NCI-H146 treated with DMSO at 0.1 percent for 48 hours (cell line): ENCODE measurements around the gene FIBP.
A peak's percentile ranks its signal among the peaks of the same experiment; 100 is the strongest.

Experiments used
- DNase-seq: peaks from one replicate; lab custom pipeline; 2025; ENCODE audit not compliant: unreplicated experiment; lab: John Stamatoyannopoulos, UW

The FIBP gene

GRCh38 chr11:65888163-65888814 is at the start of gene FIBP:
Gene FIBP (minus strand): TSS chr11:65888471. CDS start chr11:65888418, 53 bp downstream.
- DNase-seq: peak; percentile 81

- no peak for DNase-seq
Observed at GRCh38 chr11:65937766-65938165, 49.5 kb upstream of the FIBP start.

GRCh38 chr11:65934014-65934413 is 45.7 kb upstream of the FIBP start:
- no peak for DNase-seq

DNA sequence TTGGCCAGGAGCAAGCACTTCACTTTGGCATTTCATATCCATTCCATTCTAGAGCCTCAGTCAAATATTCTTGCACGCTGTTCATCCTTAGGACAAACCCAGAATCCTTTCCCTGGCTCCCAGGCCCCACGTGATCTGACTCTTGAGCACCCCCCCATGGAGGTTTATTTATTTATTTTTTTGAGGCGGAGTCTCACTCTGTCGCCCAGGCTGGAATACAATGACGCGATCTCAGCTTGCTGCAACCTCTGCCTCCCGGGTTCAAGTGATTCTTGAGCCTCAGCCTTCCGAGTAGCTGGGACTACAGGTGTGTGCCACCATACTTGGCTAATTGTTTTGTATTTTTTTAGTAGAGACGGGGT is 44.3 kb upstream of the FIBP start:
- DNase-seq: peak; percentile 11

GRCh38 chr11:65931773-65932557 is 43.7 kb upstream of the FIBP start:
- no peak for DNase-seq

- DNase-seq: no peak
Observed at GRCh38 chr11:65928667-65929066, 40.4 kb upstream of the FIBP start.

DNA sequence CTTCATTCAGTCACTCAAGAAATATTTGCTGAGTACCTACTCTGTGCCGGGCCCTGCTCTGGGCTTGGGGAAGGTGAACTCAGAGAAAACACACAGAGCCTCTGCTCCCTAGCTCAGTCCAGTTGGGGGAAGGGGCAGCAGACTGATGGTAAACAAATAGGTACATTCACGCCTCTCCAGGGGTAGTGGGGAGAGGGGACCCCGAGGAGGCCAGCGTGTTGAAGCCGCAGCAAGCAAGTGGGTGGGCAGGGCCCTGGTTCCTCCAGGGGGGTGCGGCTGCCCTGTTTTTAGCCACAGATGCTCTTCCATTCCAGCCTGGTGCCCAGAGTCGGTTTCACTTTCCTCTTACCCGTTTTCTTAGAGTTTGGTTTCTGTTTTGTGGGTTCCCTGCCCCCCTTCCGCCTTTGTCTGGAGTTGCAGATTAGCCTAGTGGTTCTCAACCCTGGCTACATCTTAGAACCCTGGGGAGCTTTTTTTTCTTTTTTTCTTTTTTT is 39.7 kb upstream of the FIBP start:
- DNase-seq: no peak

DNA sequence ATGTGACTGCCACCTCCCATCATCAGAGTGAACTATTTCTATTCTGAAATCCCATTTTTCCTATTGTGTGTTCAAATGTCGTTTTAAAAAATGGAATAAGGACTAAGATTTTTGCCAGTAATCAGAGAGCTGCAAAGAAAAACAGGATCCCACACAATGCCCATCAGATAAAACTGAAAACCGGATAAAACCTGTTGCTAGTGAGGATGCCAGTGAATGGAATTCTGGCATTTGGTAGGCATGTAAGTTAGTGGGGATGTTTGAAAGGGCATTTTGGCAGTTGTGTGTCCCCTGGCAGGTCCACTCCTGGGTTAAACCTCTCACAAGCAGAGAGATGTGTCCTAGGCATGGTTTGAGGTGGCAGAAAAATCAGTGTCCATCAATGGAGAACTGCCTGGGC is 37.1 kb upstream of the FIBP start:
- DNase-seq: no peak

DNA sequence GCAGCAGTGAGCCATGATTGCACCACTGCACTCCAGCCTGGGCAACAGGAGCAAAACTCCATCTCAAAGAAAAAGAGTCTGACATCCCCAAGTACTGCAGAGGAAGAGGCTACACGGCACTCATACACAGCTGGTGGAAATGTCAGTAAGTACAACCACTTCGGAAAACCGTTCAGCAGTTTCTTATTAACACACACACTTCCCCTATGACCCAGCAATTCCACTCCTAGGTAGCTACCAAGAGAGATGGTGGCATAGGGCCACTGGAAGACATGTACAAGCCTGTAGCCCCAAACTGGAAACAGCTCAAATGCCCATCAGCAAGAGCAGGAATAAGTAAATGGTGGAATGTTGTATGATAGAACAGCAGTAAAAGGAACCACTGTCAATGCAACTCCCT is 34.3 kb upstream of the FIBP start:
- no peak for DNase-seq

GRCh38 chr11:65921876-65922275 is 33.6 kb upstream of the FIBP start:
- no peak for DNase-seq

DNA sequence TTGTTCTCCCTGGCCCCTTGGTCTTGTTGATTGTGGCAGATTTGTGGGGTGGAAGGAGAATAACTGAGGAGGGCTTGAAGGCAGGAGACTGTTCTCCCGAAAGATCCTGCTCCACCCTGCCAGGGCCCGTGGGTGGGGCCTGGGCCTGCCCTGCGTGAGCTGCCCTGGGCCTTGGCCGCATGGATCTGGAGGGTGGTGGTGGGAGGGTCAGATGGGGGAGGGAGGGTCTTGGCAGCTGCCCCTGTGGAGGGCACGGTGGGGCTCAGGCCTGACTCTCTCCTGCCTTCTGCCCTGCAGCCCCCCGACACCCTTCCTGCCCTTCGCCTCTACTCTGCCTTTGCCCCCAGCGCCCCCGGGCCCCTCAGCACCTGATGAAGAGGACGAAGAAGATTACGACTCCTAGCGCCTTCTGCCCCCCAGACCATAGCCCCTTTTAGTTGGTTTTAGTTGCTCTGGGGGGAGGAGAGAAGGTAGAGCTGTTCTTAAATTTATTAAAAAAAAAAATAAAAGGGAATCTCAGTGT is 32.8 kb upstream of the FIBP start:
- DNase-seq: no peak

GRCh38 chr11:65920372-65920802 is 32.1 kb upstream of the FIBP start:
- no peak for DNase-seq

DNA sequence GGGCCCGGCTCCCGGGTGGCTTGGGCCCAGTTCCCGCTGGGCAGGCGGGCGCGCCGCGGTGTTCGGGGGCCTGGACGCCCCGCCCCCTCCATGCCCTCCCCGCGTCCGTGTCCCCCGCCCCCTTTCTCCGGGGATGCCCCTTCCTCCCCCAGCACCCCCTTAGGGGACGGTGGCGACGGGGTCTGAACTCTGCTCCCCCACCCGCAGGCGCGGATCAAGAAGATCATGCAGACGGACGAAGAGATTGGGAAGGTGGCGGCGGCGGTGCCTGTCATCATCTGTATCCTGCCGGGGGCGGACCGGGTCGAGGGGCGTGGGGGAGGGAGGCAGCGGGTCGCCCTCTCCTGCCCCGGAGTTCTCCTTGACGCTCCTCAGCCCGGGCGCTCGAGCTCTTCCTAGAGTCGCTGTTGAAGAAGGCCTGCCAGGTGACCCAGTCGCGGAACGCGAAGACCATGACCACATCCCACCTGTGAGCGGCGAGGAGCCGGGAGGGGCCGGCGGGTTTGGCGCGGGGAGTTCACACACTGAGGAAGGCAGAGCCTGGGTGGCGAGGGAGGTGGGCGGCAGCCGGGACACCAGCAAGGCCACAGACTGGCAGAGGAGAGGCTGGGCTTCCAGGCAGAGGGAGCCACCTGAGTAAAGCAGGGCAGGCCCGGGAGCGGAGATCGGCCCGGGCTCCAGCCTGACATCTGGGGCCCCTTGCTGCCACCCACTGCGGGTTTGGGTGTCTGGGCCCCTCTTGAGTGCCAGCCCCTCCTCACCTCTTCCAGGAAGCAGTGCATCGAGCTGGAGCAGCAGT is 31.5 kb upstream of the FIBP start:
- no peak for DNase-seq

GRCh38 chr11:65919141-65919572 is 30.9 kb upstream of the FIBP start, which contains the start of gene DRAP1:
Gene DRAP1 (plus strand): TSS chr11:65919426. CDS start chr11:65919502, 76 bp downstream.
- peak; percentile 92 for DNase-seq

GRCh38 chr11:65918211-65919140 is 30.2 kb upstream of the FIBP start, which contains the start of gene C11orf68:
Gene C11orf68 (minus strand): TSS chr11:65919062. CDS start chr11:65919031, 31 bp downstream.
- peak; percentile 23 for DNase-seq

GRCh38 chr11:65917434-65918210 is 29.4 kb upstream of the FIBP start:
- no peak for DNase-seq

- DNase-seq: no peak
Observed at GRCh38 chr11:65917077-65917433, 28.8 kb upstream of the FIBP start.

DNA sequence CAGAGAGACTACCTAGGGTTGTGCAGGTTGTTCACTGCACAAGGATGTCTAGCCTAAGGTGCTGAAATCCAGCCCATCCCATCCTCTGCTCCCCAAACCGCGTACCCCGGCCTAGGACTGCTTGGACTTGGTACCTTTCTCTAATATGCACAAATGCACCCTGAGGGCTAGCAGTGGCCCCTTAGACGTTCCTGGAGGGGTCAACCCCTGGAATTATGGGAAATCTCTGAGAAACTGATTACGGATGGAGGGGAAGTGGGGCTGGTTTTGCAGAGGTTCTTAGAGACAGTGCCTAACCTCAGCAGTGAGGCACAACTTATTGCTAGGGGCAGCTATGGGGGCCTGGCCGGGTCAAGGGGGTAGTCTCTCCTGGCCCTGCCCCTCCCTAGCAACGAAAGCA is 28.1 kb upstream of the FIBP start:
- no peak for DNase-seq

DNA sequence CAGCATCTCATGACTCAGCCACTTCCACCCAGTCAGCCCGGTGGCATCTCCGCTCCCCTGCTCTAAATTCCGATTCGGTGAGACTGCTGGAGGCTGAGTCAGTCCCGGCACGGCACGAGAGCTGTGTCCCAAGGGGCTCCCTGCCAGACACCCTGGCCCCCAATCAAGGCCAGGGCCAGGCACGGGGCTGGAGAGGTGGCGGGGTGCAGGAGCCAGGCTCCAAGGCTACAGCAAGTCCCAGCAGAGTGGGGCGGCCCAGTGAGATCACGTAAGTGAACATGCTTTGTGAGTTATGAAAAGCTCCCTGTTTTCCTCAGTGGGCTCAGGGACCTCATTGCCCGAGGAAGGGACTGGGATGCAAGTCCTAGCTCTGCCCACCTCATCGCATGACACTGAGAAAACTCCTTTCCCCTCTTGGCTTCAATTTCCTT is 27.6 kb upstream of the FIBP start:
- DNase-seq: no peak
